GM20431 (cell line): ENCODE measurements around the gene KANTR.

Source experiments
- in situ Hi-C: fragments of 300-500 bp; cut with MseI, MboI; formaldehyde crosslinking; loops from one replicate; pipeline ENCODE4 v1.15.0; 2020; ENCODE audit warnings: low sequenced_read_pairs; ENCODE audit not compliant: unreplicated experiment

KANTR gene

DNA sequence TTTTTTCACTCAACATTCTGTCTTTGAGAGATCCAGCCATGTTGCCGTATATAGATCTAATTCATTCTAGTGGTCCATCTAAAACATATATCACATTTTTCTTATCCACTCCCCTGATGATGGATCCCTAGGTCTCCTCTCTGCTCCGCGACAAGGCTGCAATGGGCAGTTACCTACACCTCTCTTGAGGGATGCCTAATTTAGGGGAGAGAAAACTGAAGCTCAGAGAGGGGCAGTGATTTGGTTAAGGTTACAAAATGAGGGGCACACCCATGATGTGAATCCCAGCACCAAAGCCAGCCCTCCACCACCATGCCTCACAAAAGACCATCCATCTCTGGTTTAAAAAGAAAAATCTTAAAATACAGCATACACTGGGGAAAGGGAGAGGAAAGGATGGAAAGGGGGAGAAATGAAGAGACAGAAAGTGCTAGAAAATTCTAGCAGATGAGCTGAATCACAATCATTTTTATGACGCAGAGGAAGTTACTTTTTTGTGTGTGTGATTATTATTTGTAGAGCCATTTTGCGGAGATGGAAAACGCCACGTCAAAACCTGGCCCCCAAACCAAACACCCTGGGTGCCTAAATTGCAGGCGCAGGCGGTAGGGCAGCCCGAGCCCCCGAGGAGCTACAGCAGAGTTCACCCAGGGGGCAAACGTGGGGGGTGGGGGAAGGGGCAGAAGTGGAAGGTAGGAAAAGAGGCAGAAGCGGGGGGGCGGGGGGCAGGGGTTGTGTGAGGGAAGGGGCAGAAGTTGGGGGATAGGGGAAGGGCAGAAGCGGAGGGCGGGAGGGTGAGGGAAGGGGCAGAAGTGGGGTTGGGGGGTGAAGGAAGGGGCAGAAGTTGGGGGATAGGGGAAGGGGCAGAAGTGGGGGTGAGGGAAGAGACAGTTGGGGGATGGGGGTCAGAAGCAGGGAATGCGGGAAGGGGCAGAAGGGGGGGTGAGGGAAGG, 13.0 kb upstream of the KANTR start:
- in situ Hi-C loops, result no loop called here

- in situ Hi-C loops, result no loop called here
Observed at GRCh38 chrX:53081925-53082772, 11.8 kb upstream of the KANTR start, which contains the start of gene TSPYL2. Gene TSPYL2 (plus strand): TSS chrX:53082367. CDS start chrX:53082499, 132 bp downstream.

DNA sequence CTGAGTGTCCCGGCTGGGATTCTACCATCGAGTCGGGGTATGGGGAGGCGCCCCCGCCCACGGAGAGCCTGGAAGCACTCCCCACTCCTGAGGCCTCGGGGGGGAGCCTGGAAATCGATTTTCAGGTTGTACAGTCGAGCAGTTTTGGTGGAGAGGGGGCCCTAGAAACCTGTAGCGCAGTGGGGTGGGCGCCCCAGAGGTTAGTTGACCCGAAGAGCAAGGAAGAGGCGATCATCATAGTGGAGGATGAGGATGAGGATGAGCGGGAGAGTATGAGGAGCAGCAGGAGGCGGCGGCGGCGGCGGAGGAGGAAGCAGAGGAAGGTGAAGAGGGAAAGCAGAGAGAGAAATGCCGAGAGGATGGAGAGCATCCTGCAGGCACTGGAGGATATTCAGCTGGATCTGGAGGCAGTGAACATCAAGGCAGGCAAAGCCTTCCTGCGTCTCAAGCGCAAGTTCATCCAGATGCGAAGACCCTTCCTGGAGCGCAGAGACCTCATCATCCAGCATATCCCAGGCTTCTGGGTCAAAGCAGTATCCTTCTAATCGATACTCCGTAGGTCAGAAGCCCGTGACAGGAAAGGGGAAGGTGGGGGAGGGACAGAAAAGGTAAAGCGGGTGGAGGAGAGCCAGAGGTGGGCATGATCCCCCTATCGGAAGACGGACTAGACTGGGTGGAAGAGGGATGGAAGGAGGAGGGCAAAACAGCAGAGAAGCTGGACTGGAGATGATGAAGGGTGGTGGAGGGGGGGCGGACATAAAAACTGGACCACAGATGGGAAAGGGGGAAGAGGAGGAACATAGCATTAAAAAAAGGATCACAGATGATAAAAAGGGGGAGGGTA, 10.9 kb upstream of the KANTR start:
- in situ Hi-C loops, result no loop called here

DNA sequence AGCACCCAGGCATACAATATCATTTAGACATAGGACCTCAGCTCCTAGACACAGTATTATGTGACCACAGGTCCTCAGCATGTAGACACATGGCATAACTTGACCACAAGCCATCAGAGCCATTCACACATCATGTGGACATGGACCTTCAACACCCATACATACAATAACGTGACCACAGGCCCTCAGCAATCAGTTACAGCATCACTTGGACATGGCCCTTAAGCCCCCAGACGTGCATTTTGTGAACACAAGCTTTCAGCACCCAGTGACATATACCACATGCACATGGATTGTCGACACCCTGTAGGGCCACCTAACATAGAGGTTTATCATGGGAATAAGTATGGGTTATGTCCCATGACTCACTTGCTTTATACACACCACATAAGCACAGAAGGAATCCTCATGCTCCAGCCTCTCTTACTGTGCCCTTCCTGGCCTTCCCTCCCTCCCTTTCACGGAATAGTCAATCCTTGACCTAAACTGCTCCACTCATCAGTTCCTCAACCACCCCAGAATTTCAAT, 9.8 kb upstream of the KANTR start:
- in situ Hi-C loops, result no loop called here

DNA sequence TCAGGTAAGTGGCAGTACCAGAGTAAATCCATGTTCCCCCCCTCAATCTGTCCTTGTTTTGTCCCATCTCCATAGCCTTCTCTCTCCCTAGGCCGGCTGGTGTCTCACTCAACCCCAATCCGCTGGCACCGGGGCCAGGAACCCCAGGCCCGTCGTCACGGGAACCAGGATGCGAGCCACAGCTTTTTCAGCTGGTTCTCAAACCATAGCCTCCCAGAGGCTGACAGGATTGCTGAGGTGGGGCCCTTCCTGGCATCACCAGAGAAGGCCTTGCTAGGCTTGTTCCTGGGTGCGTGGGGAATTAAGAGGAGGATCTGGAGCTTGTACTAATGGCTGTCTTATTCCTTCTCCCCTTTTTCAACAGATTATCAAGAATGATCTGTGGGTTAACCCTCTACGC, 9.1 kb upstream of the KANTR start:
- in situ Hi-C loops, result no loop called here

DNA sequence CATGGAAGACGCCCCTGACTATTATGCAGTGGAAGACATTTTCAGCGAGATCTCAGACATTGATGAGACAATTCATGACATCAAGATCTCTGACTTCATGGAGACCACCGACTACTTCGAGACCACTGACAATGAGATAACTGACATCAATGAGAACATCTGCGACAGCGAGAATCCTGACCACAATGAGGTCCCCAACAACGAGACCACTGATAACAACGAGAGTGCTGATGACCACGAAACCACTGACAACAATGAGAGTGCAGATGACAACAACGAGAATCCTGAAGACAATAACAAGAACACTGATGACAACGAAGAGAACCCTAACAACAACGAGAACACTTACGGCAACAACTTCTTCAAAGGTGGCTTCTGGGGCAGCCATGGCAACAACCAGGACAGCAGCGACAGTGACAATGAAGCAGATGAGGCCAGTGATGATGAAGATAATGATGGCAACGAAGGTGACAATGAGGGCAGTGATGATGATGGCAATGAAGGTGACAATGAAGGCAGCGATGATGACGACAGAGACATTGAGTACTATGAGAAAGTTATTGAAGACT, 8.2 kb upstream of the KANTR start:
- in situ Hi-C loops, result no loop called here

- in situ Hi-C loops, result no loop called here
Observed at GRCh38 chrX:53086464-53086863, 7.5 kb upstream of the KANTR start.

DNA sequence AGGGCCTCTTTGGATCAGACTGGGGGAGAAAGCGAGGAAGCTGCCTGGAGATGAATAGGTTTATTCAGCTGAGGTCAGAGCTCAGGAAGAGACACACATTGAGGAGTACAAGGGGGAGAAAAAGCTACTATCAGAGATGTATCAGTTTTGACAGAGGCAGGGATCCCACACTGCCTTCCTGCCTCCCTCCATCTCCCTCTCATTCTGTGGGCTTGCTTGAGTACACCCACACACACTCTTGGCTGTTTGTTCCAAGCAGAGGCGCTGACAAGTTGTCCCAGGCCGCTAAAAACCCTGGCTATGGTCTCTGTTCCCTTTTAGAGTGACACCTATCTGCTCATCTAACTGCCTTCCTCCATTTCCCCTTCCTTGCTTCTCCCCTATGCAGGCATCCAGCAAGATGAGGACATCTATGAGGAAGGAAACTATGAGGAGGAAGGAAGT, 6.5 kb upstream of the KANTR start:
- in situ Hi-C loops, result no loop called here

DNA sequence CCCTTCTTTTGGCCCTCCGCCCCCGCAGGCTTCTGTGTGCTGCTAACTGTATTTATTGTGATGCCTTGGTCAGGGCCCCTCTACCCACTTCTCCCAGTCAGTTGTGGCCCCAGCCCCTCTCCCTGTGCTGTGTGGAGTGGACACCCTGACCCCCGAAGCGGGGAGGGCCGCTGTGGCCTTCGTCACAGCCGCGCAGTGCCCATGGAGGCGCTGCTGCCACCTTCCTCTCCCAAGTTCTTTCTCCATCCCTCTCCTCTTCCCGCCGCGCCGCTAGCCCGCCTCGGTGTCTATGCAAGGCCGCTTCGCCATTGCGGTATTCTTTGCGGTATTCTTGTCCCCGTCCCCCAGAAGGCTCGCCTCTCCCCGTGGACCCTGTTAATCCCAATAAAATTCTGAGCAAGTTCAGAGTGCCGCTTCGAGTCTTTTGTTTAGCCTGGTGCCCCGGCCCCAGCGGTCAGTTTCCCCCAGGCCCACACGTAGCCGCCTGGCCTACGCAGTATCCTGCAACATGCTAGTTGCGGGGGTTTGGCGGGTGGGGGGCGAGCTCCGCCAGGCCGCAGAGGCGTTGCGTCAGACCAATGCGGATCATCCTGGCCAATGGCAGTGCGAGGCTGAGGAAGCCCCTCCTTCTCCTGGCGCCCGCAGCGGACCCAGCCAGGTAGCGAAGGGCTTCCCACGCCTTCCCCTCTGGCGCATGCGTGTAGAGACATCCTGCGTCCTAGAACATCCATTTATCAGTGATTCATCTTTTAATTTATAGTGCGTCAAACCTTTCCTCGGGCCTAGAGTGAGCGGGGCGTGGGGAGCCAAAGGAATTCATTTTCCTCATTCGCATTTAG, 5.6 kb upstream of the KANTR start:
- in situ Hi-C loops, result no loop called here

DNA sequence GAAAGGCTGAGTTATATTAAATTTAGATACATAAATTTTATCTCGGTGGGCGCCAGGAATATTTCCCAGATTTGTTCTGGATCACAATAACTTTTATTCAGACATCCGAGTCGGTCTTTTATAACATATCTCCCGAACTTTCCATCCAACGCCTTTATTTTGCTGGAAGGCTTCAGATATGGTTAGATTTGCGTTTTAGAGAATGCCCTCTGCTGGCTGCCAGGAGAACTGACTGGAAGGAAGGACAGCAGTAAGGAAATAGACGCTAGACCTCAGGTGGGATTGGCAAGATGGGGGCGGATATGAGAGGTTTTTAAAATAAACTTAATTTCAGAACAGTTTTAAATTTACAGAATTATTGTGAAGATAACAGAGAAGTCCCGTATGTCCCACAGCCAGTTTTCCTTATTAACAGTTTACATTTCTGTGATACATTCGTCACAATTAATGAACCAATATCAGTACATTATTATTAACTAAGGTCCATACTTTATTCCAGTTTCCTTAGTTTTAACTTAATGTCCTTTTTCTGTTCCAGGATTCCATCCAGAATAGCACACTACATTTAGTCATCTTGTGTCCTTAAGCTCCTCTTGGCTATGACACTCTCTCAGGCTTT, 4.6 kb upstream of the KANTR start:
- in situ Hi-C loops, result no loop called here

GRCh38 chrX:53089925-53090324, 4.0 kb upstream of the KANTR start:
- in situ Hi-C loops, result no loop called here

GRCh38 chrX:53091354-53091753, 2.6 kb upstream of the KANTR start:
- in situ Hi-C loops, result no loop called here

GRCh38 chrX:53093177-53093655, 726 bp upstream of the KANTR start:
- in situ Hi-C loops, result no loop called here

DNA sequence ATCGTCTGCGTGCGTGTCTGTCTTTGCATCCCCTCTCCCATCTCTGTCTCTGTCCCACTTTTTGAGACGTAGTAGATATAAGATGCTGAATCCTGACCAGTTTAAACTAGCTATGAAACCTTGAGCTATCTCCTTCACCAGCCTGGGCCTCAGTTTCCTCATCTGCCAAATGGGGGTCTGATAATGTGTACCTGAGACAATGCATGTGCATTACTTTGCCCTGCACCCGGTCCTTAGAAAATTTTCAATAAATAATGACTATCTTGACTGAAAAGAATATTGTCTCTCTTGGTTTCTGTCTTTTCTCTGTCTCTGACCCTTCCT, 602 bp downstream of the KANTR start:
- in situ Hi-C loops, result no loop called here

- in situ Hi-C loops, result no loop called here
Observed at GRCh38 chrX:53095796-53096195, 1.9 kb downstream of the KANTR start.

DNA sequence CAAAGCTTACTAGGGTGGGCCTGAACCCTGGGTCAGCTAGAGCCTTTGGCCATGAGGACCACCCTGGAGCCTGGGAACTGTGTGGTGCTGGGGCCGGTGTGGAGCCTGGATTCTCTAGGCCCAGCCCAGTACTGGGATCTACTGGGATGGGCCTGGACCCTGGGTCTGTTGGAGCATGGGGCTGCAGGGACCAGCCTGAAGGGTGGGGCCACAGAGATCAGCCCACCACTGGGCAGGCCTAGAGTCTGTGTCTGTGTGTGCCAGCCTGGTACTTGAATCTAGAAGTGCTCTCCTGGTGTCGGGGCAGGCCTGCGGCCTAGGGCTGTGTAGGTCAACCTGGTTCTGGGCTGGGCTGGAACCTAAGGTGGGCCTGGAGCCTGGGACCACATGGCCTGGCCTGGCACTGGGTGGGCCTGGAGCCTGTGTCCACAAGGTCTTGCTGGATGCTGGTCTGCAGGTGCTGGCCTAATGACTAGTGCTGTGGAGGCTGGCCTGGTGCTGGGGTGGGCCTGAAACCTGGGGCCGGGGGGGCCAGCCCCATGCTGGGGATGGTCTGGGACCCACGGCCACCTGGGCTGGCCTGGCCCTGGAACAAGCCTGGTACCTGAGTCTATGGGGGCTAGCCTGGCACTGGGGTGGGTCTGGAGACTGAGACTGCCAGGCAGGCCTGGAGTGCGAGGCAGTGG, 21.1 kb downstream of the KANTR start:
- in situ Hi-C loops, result no loop called here

DNA sequence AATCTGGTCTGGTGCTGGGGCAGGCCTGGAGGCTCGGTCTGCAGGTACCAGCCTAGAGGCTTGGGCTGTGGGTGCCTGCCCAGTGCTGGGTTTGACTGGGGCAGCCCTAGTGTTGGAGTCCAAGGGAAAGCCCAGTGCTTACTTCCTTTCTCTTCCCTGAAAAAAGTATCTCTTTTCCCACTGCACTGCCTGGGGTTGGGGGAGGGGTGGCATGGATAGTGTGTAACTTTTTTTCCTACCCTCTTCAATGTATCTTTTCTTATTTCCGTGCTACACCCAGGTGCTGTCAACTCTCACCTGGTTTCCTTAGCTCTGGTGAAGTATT, 21.6 kb downstream of the KANTR start:
- in situ Hi-C loops, result no loop called here

- in situ Hi-C loops, result no loop called here
Observed at GRCh38 chrX:53116101-53116500, 22.2 kb downstream of the KANTR start.
